Inflammatory macrophage treated with lipopolysaccharide for 1 hour (primary cell): Measurements from ENCODE around the gene GMDS.

Experiments
- DNase-seq, 2 donors: peaks; one replicate each; pipeline ENCODE4 v3.0.0-alpha.2; 2020 to 2022

Gene GMDS

DNA sequence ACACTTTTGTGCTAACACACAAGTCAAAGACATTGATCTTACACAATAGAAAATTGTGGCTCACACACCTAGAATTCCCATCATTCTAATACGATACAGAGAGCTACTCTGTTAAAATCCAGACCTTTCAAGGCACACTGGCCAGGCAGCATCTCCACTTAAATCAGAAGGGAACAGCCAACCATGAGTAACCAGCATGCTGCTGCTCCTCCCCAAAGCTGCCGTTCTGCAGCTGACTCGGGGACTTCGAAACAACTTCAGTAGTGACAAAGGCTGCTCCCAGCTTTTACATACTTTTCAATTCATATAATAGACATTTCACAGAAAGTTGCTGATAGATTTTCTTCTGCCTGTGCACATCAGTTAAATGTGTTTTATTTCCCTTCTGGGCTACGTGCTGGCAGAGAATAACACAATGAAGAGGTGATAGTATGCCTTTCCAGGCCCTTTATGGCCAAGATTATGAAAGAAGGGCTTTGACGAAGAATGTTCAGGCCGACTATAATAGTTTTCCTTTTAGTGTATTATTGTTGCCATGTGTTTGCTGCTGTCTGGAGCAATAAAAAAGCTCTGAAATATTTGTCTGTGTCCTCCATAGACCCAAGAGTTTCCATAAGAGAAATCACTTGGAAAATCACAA is 159.0 kb downstream of the GMDS start:
- no peak for DNase-seq

DNA sequence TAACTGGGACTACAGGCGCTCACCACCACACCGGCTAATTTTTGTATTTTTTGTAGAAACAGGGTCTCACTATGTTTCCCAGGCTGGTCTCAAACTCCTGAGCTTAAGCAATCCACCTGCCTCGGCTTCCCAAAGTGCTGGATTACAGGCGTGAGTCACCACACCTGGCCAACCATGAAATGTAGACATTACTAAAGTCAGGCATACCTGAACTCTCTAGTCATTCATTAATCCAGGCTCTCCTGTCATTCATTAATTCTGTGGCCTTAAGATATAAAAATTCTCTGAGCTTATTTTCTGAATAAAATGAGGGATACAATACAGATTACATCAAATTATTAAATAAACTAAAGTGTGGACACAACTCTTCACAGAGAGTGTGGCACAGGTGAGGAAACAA is 159.7 kb downstream of the GMDS start:
- DNase-seq, result no peak

DNA sequence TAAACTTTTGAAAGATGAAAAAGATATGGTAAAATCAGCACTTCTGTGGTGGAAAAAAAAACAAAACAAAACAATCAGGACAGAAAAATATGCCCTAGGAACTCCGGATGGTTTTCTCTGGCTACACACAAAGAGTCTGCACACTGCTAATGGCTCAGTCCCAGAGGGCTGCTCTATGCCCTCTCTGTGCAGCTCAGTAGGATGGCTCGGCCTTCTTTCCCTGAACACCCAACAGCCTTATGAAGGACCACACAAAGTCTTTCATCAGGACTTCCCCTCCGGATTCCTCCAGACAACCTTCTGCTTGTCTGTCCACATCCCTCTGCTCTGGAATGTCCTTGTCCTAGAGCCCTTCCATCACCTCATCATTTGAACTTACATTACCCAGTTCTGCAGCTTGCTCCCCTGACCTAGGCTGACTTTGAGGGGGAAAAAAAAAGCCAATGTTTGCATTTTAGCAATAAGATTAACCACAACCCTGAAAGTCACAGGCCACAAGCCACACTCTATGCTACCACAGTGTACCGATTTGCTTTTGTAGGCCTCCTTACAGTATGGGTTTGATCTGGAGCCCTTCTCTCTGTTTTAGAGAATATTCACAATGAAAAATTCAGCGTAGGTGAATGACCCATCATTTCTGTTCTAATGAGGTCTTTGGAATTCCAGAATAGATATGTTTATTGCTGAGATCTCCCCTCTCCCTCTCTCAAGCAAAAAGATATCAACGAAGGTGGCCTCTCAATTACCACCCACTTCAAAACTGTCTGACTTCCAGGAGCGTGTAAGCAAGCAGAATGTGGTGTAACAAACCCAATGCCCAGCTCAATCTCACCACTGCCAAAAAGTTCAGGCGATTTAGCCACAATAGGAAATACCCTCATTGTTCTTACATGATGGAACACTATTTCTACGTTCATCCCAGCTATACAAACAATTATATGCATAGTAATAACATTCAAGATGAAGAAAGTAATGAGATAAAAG is 164.0 kb downstream of the GMDS start:
- DNase-seq, result no peak

DNA sequence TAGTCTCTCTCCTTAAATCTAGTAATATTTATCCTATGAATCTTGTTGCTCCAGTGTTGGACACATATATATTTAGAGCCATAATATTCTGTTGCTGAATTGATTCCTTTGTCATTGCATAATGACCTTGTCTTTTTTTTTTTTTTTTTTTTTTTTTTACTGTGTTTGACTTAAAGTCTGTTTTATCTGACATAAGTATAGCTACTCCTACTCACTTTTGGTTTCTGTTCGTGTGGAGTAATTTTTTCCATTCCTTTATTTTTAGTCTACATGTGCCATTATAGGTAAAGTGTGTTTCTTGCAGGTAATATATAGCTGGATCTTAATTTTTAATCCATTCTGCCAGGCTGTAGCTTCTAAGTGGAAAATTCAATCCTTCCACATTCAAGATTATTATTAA is 166.5 kb downstream of the GMDS start:
- no peak for DNase-seq

DNA sequence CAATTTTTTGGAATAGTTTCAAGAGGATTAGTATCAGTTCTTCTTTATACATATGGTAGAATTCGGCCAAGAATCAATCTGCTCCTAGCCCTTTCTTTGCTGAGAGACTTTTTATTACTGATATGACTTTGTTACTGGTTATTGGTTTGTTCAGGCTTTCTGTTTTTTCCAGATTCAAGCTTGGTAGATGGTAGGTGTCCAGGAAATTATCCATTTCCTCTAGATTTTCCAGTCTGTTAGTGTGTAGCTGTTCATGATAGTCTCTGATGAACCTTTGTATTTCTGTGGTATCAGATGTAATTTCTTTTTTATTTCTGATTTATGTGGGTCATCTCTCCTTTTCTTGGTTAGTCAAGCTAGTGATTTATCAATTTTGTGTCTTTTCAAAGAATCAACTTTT is 167.6 kb downstream of the GMDS start:
- DNase-seq, result no peak

DNA sequence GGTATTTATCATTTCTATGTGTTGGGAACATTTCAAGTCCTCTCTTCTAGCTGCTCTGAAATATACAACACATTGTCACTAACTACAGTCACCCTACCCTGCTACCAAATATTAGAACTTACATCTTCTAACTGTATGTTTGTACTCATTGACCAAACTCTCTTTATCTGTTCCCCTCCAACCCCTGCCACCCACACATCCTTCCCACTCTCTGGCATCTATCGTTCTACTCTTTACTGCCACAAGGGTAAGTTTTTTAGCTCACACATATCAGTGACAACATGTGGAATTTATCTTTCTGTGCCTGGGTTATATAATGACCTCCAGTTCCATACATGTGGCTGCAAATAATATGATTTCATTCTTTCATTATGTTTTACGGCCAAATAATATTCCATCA is 171.9 kb downstream of the GMDS start:
- no peak for DNase-seq

DNA sequence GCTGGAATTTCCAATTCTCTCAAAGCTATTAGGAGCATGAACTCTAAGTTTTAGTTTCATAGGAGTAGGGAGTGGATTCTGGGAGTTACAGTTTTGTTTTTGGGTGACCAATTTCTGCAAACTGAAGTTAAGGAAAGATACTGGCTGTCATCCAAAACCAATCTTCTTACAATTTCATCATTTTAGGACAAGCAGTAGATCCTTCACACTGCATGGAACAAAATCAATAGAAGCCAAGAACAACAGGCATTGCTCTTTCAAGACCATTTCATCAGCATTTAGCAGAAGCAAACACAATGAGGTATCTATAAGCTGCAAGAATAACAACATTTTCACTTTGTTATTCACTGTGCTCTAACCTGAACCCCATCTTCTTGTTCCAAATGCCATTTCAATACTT is 173.0 kb downstream of the GMDS start:
- no peak for DNase-seq

DNA sequence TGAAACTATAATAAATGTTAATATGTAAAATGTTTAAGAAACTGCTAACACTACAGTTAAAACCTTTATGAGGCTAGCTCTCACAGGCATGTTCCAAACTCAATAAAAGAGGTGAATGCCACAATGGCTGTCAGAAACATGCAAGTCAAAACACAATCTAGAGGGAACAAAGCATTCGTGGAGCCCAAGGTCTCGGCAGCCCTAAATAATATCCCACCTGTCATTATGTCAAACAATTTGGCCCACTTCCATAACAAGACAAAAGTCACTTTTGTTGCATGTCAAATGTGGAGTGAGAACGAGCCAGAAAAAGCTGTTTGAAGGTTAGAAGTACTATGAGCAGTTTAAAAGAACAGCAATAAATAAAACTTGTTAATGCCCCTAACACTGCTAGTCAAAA is 181.9 kb downstream of the GMDS start:
- no peak for DNase-seq

DNA sequence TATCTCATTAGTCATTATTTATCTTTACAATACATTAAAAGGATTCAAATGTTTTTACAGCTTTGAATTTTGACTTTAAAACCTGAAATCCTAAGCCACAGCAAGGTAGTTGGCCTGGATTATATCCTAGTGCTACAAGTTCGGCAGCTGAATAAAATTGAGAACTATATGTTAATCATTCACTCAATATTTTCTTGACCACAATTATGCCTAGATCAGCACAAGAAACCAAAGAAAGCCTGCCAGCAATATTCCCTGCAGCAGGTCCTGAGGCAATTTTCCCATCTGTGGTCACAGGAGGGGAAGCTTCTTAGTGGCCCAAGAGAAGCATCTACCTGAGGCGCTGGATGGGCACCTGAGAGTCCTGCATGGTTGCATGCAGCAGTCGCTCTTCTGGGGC is 183.5 kb downstream of the GMDS start:
- no peak for DNase-seq

DNA sequence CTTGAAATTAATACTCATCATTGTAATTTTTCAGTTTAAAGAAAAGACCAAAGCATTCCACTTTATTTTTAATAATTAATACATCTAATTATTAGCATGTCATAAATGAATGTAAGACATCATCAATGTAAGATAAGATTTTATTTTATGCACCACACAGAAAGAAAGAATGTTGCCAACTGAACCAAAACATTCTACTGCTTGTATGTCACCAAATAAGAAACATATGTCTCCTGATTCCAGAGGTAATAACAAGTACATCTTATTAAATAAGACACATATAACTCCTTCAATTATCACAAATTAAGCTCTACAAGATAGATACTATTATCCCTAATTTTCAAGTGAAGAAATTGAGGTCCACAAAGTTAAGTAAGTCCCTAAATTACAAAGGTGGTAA is 189.5 kb downstream of the GMDS start:
- DNase-seq, result no peak

DNA sequence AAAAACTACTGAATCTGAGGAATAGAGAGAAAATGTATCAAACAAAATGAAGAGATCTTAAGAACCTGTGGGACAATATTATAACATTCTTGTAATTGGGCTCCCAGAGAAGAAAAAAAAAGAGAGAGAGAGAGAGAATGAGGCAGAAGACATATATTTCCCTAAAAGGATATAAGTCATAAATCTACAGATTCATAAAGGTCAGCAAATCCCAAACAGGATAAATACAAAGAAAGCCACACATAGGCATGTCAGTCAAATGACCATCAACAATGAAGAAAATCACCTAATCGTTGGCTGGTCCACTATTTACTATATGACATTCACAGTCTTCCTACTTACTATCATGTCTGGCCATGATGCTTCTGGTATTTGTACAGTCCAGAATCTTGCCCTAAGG is 190.3 kb downstream of the GMDS start:
- no peak for DNase-seq

DNA sequence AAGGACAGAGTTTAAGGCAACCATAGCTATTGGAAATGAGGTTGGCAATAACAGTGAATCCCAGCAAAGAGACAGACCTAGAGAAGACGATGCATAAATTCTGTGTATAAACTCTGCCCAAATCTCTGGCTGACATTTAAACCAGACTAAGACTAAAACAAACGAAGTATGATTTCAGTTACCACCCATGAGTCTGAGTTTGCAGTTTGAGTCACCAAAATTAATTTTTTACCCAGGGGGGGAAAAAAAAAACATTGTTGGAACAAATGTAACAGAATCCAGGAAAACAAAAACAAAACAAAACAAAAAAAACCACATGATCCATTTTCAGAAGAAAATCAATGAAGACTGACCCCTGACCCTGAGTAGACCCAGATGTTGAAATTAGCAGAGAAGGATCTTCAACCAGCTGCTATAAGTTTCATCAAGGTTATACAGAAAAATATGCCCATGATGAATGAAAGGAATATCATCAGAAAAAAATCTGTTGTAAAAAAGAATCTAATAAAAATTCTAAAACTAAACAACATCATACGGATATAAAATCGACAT is 190.8 kb downstream of the GMDS start:
- DNase-seq, result no peak

DNA sequence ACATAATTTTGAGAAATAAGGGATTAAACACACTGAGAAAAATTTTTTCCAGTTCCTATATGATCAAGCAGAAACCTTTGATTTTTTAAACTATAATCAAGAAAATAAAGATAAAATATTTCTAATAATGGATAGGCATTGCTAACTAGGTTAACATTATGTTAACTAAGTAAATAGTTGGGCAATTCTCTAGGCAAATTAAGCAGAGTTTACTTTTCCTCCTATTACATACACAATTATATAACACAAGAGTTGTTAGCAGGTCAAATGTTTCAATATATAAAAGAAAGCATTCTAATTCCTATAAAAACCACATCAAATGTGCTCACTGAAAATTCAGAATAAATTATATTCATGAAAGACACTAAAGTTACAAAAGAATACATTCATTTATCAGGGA is 191.7 kb downstream of the GMDS start:
- no peak for DNase-seq

DNA sequence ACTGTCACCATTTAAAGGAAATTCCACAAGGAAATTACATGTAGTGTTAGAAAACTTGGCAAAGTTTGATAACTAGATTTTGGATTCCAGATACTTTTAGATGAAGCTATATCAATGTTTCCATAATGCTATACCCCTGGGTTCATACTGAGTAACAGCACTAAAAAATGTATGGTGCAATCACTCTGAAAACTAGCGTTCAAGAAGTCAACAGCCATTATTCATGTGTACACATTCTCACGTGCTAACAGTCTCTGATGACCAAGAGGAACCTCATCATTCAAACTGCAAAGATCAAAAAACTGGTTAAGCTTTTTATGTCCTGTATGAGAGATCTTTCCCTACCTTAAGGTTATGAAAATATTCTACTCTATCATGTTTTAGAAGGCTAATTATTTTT is 197.6 kb downstream of the GMDS start:
- DNase-seq, result no peak

DNA sequence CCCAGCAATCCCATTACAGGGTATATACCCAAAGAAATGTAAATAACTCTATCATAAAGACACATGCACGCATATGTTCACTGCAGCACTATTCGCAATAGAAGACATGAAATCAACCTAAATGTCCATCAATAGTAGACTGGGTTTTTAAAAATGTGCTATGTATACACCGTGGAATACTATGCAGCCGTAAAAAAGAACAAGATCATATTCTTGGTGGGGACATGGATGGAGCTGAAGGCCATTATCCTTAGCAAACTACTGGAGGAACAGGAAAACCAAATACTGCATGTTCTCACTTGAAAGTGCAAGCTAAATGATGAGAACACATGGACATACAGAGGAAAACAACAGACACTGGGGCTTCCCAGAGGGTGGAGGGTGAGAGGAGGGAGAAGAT is 201.2 kb downstream of the GMDS start:
- no peak for DNase-seq

DNA sequence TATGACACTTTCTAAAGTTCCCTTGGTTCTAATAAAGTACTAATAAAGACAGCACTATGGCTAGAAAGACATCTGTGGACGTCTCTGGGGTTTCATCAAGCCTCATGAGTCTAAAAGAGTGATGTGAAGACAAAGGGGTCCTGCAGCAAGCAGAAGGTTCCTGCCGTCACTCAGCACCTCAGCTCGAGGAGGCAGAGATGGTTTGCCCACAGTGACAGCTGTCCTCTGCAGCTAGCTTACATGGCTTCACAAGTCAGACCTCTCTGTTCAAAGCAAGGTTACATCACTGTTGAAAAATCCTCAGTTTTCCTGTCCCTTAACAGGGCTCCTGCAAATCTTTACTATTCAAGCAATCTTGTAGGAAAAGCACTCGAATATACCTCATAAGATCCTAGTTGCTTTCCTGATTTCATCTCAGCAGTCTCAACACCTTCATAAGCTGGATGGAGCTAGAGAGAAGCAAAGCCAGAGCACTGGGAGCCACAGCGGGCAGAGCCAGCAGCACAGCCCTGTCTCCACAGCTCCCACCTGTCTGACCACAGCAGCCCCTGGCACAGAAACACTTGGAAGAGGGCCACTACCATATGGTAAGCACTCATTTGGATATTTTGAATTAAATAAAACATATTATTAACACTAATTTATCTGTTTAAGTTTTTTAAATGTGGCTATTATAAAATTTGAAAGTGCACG is 202.3 kb downstream of the GMDS start:
- no peak for DNase-seq

DNA sequence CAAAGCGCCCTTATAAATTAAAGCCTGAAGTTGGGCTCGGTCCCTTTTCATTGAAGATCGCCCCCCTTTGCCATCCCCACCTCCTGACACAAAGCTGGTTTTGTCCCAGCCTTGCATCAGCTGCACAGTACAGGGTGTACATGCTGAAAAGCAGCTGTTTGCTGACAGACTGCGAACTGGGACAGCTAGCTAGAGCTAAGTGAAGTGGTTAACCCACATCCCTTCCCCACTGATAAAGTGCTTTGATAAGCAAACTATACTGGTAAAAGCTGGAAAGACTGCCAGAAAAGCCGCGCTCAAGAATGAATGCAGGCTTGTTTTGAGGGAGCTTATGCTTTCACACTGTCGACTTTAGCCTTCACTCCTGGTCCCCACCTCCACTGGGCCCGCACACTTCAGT is 207.3 kb downstream of the GMDS start:
- no peak for DNase-seq

DNA sequence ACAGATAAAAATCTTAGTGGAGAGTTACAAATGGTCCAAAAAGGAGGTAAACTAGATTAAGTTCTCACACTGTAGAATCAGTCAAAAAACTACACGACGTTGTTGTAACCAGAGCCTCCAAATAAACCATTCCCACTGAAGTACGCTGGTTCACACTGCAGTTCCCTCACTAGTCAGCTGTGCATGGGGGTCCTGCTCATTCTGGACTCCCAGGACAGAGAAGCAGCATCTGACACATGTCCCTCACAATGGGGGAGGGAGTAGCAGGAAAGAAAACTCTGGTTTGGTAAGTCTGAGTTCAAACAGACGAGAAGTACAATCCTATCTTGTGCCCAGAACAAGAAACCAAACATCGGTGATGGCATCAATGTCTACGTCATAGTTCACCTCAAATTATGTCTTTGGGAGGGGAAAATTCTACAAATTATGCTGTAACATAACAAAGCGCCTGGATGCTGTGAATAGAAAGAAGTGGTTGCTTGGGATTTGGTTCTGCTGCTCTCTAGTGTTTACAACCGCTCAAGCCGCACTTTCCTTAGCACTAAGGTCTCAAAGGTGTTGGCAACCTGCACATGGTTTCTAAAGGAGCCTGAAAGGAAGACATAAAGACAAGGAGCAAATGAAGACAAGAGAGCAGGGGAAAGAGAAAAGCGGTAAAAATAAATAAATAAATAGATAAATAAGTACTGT is 208.0 kb downstream of the GMDS start:
- no peak for DNase-seq

DNA sequence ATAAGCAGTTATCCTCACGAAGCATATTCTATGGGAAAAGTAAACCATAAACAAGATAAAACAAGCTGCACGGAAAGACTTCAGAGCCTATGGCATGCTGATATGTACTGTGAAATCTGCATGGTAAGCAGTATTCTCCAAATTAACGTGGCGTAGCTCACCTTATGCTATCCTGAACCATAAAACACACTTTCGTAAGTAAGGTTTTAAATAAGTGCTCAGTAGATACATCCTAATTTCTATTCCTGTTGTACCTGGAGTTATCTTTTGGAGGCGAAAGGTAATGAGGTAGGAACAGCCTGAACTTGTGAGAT is 208.7 kb downstream of the GMDS start:
- DNase-seq, result no peak

DNA sequence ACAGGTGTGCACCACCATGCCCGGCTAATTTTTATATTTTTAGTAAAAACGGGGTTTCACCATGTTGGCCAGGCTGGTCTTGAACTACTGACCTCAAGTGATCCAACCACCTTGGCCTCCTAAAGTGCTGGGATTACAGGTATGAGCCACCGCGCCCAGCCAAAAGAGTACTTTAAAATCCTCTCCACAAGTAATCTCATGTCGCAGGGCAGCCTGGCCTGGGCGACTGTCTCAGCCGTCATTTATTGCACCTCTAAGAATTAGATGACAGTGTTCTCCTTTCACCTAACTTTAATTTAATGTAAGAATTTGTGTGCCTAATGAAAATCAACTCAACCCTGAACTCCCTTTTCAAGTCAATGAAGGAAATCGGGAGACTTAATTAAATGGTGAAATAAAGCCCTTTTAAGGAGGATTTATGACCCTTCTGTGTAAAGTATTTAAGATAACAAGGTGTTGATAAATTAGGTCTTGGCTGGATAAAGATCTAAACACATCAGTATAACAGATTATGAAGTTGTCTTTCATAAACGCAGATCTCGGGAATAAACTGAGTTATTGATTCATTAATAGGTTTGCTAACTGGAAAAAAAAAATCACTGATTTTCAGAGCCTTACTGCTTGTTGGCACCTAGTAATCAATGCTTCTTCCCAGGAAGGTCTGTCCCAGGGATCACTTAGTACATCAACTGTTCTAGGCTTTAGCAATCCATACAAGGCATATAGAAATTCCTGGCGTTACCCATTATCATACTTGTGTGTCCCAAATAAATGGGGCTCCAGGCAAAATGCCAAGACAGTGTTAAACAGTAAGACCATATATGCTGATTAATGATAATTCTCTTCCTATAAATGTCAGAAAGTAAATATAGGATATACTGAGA is 209.3 kb downstream of the GMDS start:
- DNase-seq, result no peak

DNA sequence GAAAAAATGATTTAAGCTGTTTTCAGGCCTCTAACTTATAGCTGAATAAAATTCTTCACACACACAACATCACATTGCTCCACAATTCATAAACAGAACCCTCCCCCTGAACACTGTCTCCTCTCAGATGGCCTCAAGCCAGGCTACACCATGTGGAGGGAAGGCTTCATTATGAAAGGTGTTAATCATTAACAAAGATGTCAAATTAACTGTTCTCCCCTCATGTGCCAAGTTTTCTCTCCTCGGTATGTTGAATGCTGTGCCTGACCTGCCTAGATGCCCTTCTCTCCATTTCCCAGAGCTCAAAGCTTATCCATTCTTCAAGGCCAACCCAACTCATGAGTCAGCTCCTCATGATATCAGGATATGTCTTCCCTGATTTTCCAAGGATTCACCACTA is 210.4 kb downstream of the GMDS start:
- DNase-seq, result no peak

DNA sequence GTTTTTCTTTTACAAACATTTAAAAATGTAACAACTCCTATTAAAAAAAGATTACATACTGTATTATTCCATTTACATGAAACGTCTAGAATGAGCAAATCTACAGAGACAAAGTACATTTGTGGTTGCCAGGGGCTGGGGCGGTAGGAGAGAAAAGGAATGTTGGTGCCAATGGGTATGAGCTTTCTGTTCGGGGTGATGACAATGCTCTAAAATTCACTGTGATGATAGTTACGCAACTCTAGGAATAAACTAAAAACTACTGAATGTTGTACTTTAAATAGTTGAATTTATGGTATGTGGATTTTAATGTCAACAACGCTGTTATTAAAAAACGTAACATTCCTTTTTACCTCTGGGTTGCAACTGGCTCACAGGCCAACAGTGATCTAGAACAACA is 211.1 kb downstream of the GMDS start:
- DNase-seq, result no peak
